HG03064 (cell line): ENCODE results near the gene ZNF582.
"Not testable (repeated sequence)": the region's sequence is repeated elsewhere in the genome, so short reads cannot be mapped to it uniquely, and the experiment has no call there.

Experiments used
- ATAC-seq: cut with Tn5 transposase; IDR thresholded peaks from one replicate; pipeline ENCODE4 v1.9.1; 2021; ENCODE audit warnings: low read depth; ENCODE audit not compliant: unreplicated experiment

Gene ZNF582

GRCh38 chr19:56355517-56355916, 37.8 kb downstream of the ZNF582 start:
- ATAC-seq: no peak

GRCh38 chr19:56351208-56351607, 42.1 kb downstream of the ZNF582 start:
- ATAC-seq: no peak

GRCh38 chr19:56350416-56351045, 42.8 kb downstream of the ZNF582 start:
- ATAC-seq: no peak

GRCh38 chr19:56348289-56348877, 45.0 kb downstream of the ZNF582 start:
- no peak for ATAC-seq

GRCh38 chr19:56347163-56347778, 46.1 kb downstream of the ZNF582 start:
- ATAC-seq: no peak

- ATAC-seq: no peak
Measured at GRCh38 chr19:56341948-56342347, 51.4 kb downstream of the ZNF582 start.

GRCh38 chr19:56339031-56339430, 54.3 kb downstream of the ZNF582 start:
- ATAC-seq: not testable (repeated sequence)

GRCh38 chr19:56337077-56337476, 56.3 kb downstream of the ZNF582 start:
- not testable (repeated sequence) for ATAC-seq

- ATAC-seq: not testable (repeated sequence)
Measured at GRCh38 chr19:56335371-56335770, 58.0 kb downstream of the ZNF582 start.

- ATAC-seq: no peak
Measured at GRCh38 chr19:56333506-56333905, 59.8 kb downstream of the ZNF582 start.
